ENCODE measurements around the gene KCNQ4.

Gene KCNQ4

GRCh38 chr1:40844887-40845878 is 61.6 kb downstream of the KCNQ4 start:
- Histone ChIP-seq H3K4me3 (ENCODE audit: low read depth, low read length) (no peak overlapping the region), H3K27ac (ENCODE audit: low read depth, low read length) (no peak overlapping the region), H3K4me1 (ENCODE audit: control insufficient read depth, insufficient read depth, low read length) (no peaks in the 10 kb centered on the region), H3K27me3 (ENCODE audit: control insufficient read depth, insufficient read depth, low read length) (no peaks in the 10 kb centered on the region), H3K9ac (ENCODE audit: low read depth, low read length) (no peak overlapping the region), H3K9me3 (ENCODE audit: control insufficient read depth, insufficient read depth, low read length) (no peaks in the 10 kb centered on the region), H3K36me3 (ENCODE audit: control insufficient read depth, insufficient read depth, low read length) (no peaks in the 10 kb centered on the region)

- Histone ChIP-seq H3K9me3 (ENCODE audit: control insufficient read depth, insufficient read depth, low read length) (no peaks in the 10 kb centered on the region), H3K9ac (ENCODE audit: low read depth, low read length) (no peak overlapping the region), H3K36me3 (ENCODE audit: control insufficient read depth, insufficient read depth, low read length) (no peaks in the 10 kb centered on the region), H3K27ac (ENCODE audit: low read depth, low read length) (no peak overlapping the region), H3K27me3 (ENCODE audit: control insufficient read depth, insufficient read depth, low read length) (no peaks in the 10 kb centered on the region), H3K4me1 (ENCODE audit: control insufficient read depth, insufficient read depth, low read length) (no peaks in the 10 kb centered on the region), H3K4me3 (ENCODE audit: low read depth, low read length) (no peak overlapping the region)
These were observed 62.3 kb downstream of the KCNQ4 start for GRCh38 chr1:40845895-40846294.

- no peak overlapping the region for H3K9ac ChIP-seq (ENCODE audit: low read depth, low read length)
- H3K4me1 ChIP-seq (ENCODE audit: control insufficient read depth, insufficient read depth, low read length): no peaks in the 10 kb centered on the region
- no peaks in the 10 kb centered on the region for H3K9me3 ChIP-seq (ENCODE audit: control insufficient read depth, insufficient read depth, low read length)
These were observed 63.6 kb downstream of the KCNQ4 start for GRCh38 chr1:40847023-40847745.

GRCh38 chr1:40848530-40849189 is 65.1 kb downstream of the KCNQ4 start:
- H3K27me3 ChIP-seq (ENCODE audit: control insufficient read depth, insufficient read depth, low read length): no peaks in the 10 kb centered on the region
- H3K4me3 ChIP-seq (ENCODE audit: low read depth, low read length): no peak overlapping the region
- no peaks in the 10 kb centered on the region for H3K9me3 ChIP-seq (ENCODE audit: control insufficient read depth, insufficient read depth, low read length)
- no peak overlapping the region for H3K9ac ChIP-seq (ENCODE audit: low read depth, low read length)
- no peaks in the 10 kb centered on the region for H3K4me1 ChIP-seq (ENCODE audit: control insufficient read depth, insufficient read depth, low read length)
- no peak overlapping the region for H3K27ac ChIP-seq (ENCODE audit: low read depth, low read length)
- H3K36me3 ChIP-seq (ENCODE audit: control insufficient read depth, insufficient read depth, low read length): no peaks in the 10 kb centered on the region

More at GRCh38 chr1:40847023-40847745, 63.6 kb downstream of the KCNQ4 start:
- Histone ChIP-seq H3K36me3 (ENCODE audit: control insufficient read depth, insufficient read depth, low read length) (no peaks in the 10 kb centered on the region), H3K27me3 (ENCODE audit: control insufficient read depth, insufficient read depth, low read length) (no peaks in the 10 kb centered on the region), H3K4me3 (ENCODE audit: low read depth, low read length) (no peak overlapping the region), H3K27ac (ENCODE audit: low read depth, low read length) (no peak overlapping the region)

- H3K27me3 ChIP-seq (ENCODE audit: control insufficient read depth, insufficient read depth, low read length): no peaks in the 10 kb centered on the region
- no peaks in the 10 kb centered on the region for H3K9me3 ChIP-seq (ENCODE audit: control insufficient read depth, insufficient read depth, low read length)
- no peak overlapping the region for H3K9ac ChIP-seq (ENCODE audit: low read depth, low read length)
- no peaks in the 10 kb centered on the region for H3K4me1 ChIP-seq (ENCODE audit: control insufficient read depth, insufficient read depth, low read length)
- H3K27ac ChIP-seq (ENCODE audit: low read depth, low read length): no peak overlapping the region
- H3K4me3 ChIP-seq (ENCODE audit: low read depth, low read length): no peak overlapping the region
- H3K36me3 ChIP-seq (ENCODE audit: control insufficient read depth, insufficient read depth, low read length): no peaks in the 10 kb centered on the region
These were observed 66.4 kb downstream of the KCNQ4 start for GRCh38 chr1:40849801-40850592.

- H3K4me1 ChIP-seq (ENCODE audit: control insufficient read depth, insufficient read depth, low read length): no peaks in the 10 kb centered on the region
- H3K27me3 ChIP-seq (ENCODE audit: control insufficient read depth, insufficient read depth, low read length): no peaks in the 10 kb centered on the region
- no peaks in the 10 kb centered on the region for H3K36me3 ChIP-seq (ENCODE audit: control insufficient read depth, insufficient read depth, low read length)
- no peaks in the 10 kb centered on the region for H3K9me3 ChIP-seq (ENCODE audit: control insufficient read depth, insufficient read depth, low read length)
- H3K9ac ChIP-seq (ENCODE audit: low read depth, low read length): no peak overlapping the region
- no peak overlapping the region for H3K4me3 ChIP-seq (ENCODE audit: low read depth, low read length)
- no peak overlapping the region for H3K27ac ChIP-seq (ENCODE audit: low read depth, low read length)
These were observed 68.1 kb downstream of the KCNQ4 start for GRCh38 chr1:40851643-40852042.

- H3K4me1 ChIP-seq (ENCODE audit: control insufficient read depth, insufficient read depth, low read length): no peaks in the 10 kb centered on the region
- no peaks in the 10 kb centered on the region for H3K27me3 ChIP-seq (ENCODE audit: control insufficient read depth, insufficient read depth, low read length)
- H3K9ac ChIP-seq (ENCODE audit: low read depth, low read length): no peak overlapping the region
- H3K27ac ChIP-seq (ENCODE audit: low read depth, low read length): no peak overlapping the region
- no peak overlapping the region for H3K4me3 ChIP-seq (ENCODE audit: low read depth, low read length)
- no peaks in the 10 kb centered on the region for H3K36me3 ChIP-seq (ENCODE audit: control insufficient read depth, insufficient read depth, low read length)
- no peaks in the 10 kb centered on the region for H3K9me3 ChIP-seq (ENCODE audit: control insufficient read depth, insufficient read depth, low read length)
These were observed 69.7 kb downstream of the KCNQ4 start for GRCh38 chr1:40853113-40853884.

- Histone ChIP-seq H3K27ac (ENCODE audit: low read depth, low read length) (no peak overlapping the region), H3K9me3 (ENCODE audit: control insufficient read depth, insufficient read depth, low read length) (no peaks in the 10 kb centered on the region), H3K27me3 (ENCODE audit: control insufficient read depth, insufficient read depth, low read length) (peaks cover 3% of the 10 kb centered on the region; the same call in 1 of the 2 replicates), H3K36me3 (ENCODE audit: control insufficient read depth, insufficient read depth, low read length) (no peaks in the 10 kb centered on the region), H3K4me3 (ENCODE audit: low read depth, low read length) (no peak overlapping the region), H3K9ac (ENCODE audit: low read depth, low read length) (no peak overlapping the region), H3K4me1 (ENCODE audit: control insufficient read depth, insufficient read depth, low read length) (no peaks in the 10 kb centered on the region)
These were observed 70.2 kb downstream of the KCNQ4 start for GRCh38 chr1:40853885-40854170.

GRCh38 chr1:40855513-40855912 is 71.9 kb downstream of the KCNQ4 start:
- Histone ChIP-seq H3K27ac (ENCODE audit: low read depth, low read length) (no peak overlapping the region), H3K9ac (ENCODE audit: low read depth, low read length) (no peak overlapping the region), H3K4me3 (ENCODE audit: low read depth, low read length) (no peak overlapping the region), H3K4me1 (ENCODE audit: control insufficient read depth, insufficient read depth, low read length) (no peaks in the 10 kb centered on the region), H3K36me3 (ENCODE audit: control insufficient read depth, insufficient read depth, low read length) (no peaks in the 10 kb centered on the region), H3K9me3 (ENCODE audit: control insufficient read depth, insufficient read depth, low read length) (no peaks in the 10 kb centered on the region), H3K27me3 (ENCODE audit: control insufficient read depth, insufficient read depth, low read length) (peaks cover 17% of the 10 kb centered on the region)

- Histone ChIP-seq H3K27ac (ENCODE audit: low read depth, low read length) (no peak overlapping the region), H3K9ac (ENCODE audit: low read depth, low read length) (no peak overlapping the region), H3K4me3 (ENCODE audit: low read depth, low read length) (no peak overlapping the region), H3K27me3 (ENCODE audit: control insufficient read depth, insufficient read depth, low read length) (peaks cover 23% of the 10 kb centered on the region), H3K4me1 (ENCODE audit: control insufficient read depth, insufficient read depth, low read length) (0 out of 2 replicates have a peak, but pooled peaks cover 5% of the 10 kb centered on the region), H3K36me3 (ENCODE audit: control insufficient read depth, insufficient read depth, low read length) (no peaks in the 10 kb centered on the region), H3K9me3 (ENCODE audit: control insufficient read depth, insufficient read depth, low read length) (no peaks in the 10 kb centered on the region)
These were observed 72.5 kb downstream of the KCNQ4 start for GRCh38 chr1:40856116-40856515.
